SU-DHL-6 (cell line): ENCODE measurements around the gene PHGDH.

Source experiments
- H2AFZ ChIP-seq: fragments of 200-600 bp; sonication (generic); 2 replicates; pipeline ENCODE4 v1.6.1; 2014; ENCODE audit warnings: low read depth, mild to moderate bottlenecking, moderate library complexity, mixed read lengths, antibody characterized with exemption, low read length; ENCODE audit not compliant: severe bottlenecking
- H3F3A ChIP-seq: fragments of 200-600 bp; shearing (Covaris generic); 2 replicates; pipeline ENCODE4 v1.6.0; 2016; ENCODE audit warnings: antibody characterized with exemption, mild to moderate bottlenecking; ENCODE audit not compliant: insufficient read depth
- H3K27ac ChIP-seq: fragments of 200-600 bp; sonication (generic); 2 replicates; pipeline ENCODE4 v1.5.1; 2016; ENCODE audit warnings: low read depth, mild to moderate bottlenecking, low read length, moderate library complexity, mixed read lengths
- H3K27me3 ChIP-seq: fragments of 200-600 bp; sonication (generic), shearing (Covaris generic); 2 replicates; pipeline ENCODE4 v1.6.0; 2014; ENCODE audit warnings: mild to moderate bottlenecking, low read length
- H3K36me3 ChIP-seq: fragments of 200-600 bp; sonication (generic); 2 replicates; pipeline ENCODE4 v1.6.1; 2014; ENCODE audit warnings: mild to moderate bottlenecking, low read length, mixed read lengths
- H3K4me2 ChIP-seq: fragments of 300-600, 200-600 bp; shearing (Covaris generic), sonication (generic); 2 replicates; pipeline ENCODE4 v1.6.0; 2014; ENCODE audit warnings: low read length, low read depth, mild to moderate bottlenecking; ENCODE audit not compliant: poor library complexity, severe bottlenecking
- H3K4me3 ChIP-seq: fragments of 200-600 bp; sonication (generic); 2 replicates; pipeline ENCODE4 v1.5.1; 2014; ENCODE audit warnings: antibody characterized with exemption, low read length, mild to moderate bottlenecking, mixed read lengths; ENCODE audit not compliant: insufficient read depth, poor library complexity, severe bottlenecking
- H3K79me2 ChIP-seq: fragments of 200-600 bp; sonication (generic); 2 replicates; pipeline ENCODE4 v1.6.1; 2014; ENCODE audit warnings: mild to moderate bottlenecking, low read length, moderate library complexity; ENCODE audit not compliant: insufficient read depth
- H3K9ac ChIP-seq: fragments of 200-600 bp; sonication (generic); 2 replicates; pipeline ENCODE4 v1.7.0; 2014; ENCODE audit warnings: mild to moderate bottlenecking, low read length
- H3K9me2 ChIP-seq: fragments of 200-600 bp; sonication (generic); replicated peaks from 2 replicates; pipeline ENCODE4 v1.6.1; 2014; ENCODE audit warnings: low read length; ENCODE audit not compliant: insufficient read depth
- H3K9me3 ChIP-seq: fragments of 200-600 bp; sonication (generic); 2 replicates; pipeline ENCODE4 v1.6.1; 2014; ENCODE audit warnings: low read length, mixed read lengths; ENCODE audit not compliant: insufficient read depth
- H4K20me1 ChIP-seq: fragments of 200-600 bp; sonication (generic); 2 replicates; pipeline ENCODE4 v1.6.1; 2014; ENCODE audit warnings: low read depth, mild to moderate bottlenecking, antibody characterized with exemption, low read length, moderate library complexity, mixed read lengths
- CTCF ChIP-seq: fragments of 200-600 bp; sonication (generic); IDR thresholded peaks from one replicate; pipeline ENCODE4 v1.5.1; 2017; ENCODE audit warnings: antibody characterized with exemption, mild to moderate bottlenecking, low read length, moderate library complexity; ENCODE audit not compliant: insufficient read depth, poor library complexity, severe bottlenecking
- EZH2phosphoT487 ChIP-seq: fragments of 200-600 bp; sonication (generic), shearing (Covaris generic); conservative IDR thresholded peaks from 2 replicates; pipeline ENCODE4 v1.6.1; 2018; ENCODE audit warnings: mild to moderate bottlenecking, antibody characterized with exemption, low read length, moderate library complexity, mixed read lengths

Gene PHGDH

GRCh38 chr1:119680723-119681122 is 31.0 kb upstream of the PHGDH start:
- no peaks in the 10 kb centered on the region for H3K79me2 ChIP-seq
- no peak overlapping the region for H3K4me3 ChIP-seq
- H3K4me2 ChIP-seq = no peak overlapping the region
- H3K9me3 ChIP-seq = no peaks in the 10 kb centered on the region
- no peaks in the 10 kb centered on the region for H4K20me1 ChIP-seq
- H3K9ac ChIP-seq = no peak overlapping the region
- no peak overlapping the region for H3K27ac ChIP-seq
- no peaks in the 10 kb centered on the region for H3K9me2 ChIP-seq
- no peak for TF ChIP-seq EZH2phosphoT487
- no peak for TF ChIP-seq CTCF
- H3K27me3 ChIP-seq = no peaks in the 10 kb centered on the region
- no peaks in the 10 kb centered on the region for H3F3A ChIP-seq
- H2AFZ ChIP-seq = no peak overlapping the region
- H3K36me3 ChIP-seq = no peaks in the 10 kb centered on the region

- Histone ChIP-seq H3K4me2 (no peak overlapping the region), H4K20me1 (no peaks in the 10 kb centered on the region), H3K4me3 (no peak overlapping the region), H3K79me2 (no peaks in the 10 kb centered on the region), H2AFZ (no peak overlapping the region), H3K36me3 (no peaks in the 10 kb centered on the region), H3K27me3 (no peaks in the 10 kb centered on the region), H3K9ac (no peak overlapping the region), H3F3A (no peaks in the 10 kb centered on the region), H3K27ac (no peak overlapping the region), H3K9me3 (no peaks in the 10 kb centered on the region), H3K9me2 (no peaks in the 10 kb centered on the region)
- TF ChIP-seq CTCF (no peak), EZH2phosphoT487 (no peak)
Measured at GRCh38 chr1:119681560-119681959, 30.2 kb upstream of the PHGDH start.

- H3K27ac ChIP-seq = no peak overlapping the region
- no peaks in the 10 kb centered on the region for H3K9me2 ChIP-seq
- TF ChIP-seq CTCF (no peak), EZH2phosphoT487 (no peak)
- no peak overlapping the region for H2AFZ ChIP-seq
- no peaks in the 10 kb centered on the region for H3K36me3 ChIP-seq
- no peak overlapping the region for H3K4me2 ChIP-seq
- H3F3A ChIP-seq = no peaks in the 10 kb centered on the region
- H3K9ac ChIP-seq = no peak overlapping the region
- no peaks in the 10 kb centered on the region for H3K27me3 ChIP-seq
- H3K79me2 ChIP-seq = no peaks in the 10 kb centered on the region
- no peak overlapping the region for H3K4me3 ChIP-seq
- H4K20me1 ChIP-seq = no peaks in the 10 kb centered on the region
- no peaks in the 10 kb centered on the region for H3K9me3 ChIP-seq
Measured at GRCh38 chr1:119682141-119682540, 29.6 kb upstream of the PHGDH start.

GRCh38 chr1:119683893-119684292 is 27.8 kb upstream of the PHGDH start:
- no peak overlapping the region for H3K9ac ChIP-seq
- H3K79me2 ChIP-seq = no peaks in the 10 kb centered on the region
- H3K9me3 ChIP-seq = no peaks in the 10 kb centered on the region
- H2AFZ ChIP-seq = no peak overlapping the region
- H3K36me3 ChIP-seq = no peaks in the 10 kb centered on the region
- no peak overlapping the region for H3K4me2 ChIP-seq
- H3K4me3 ChIP-seq = no peak overlapping the region
- no peaks in the 10 kb centered on the region for H3F3A ChIP-seq
- H3K27me3 ChIP-seq = no peaks in the 10 kb centered on the region
- TF ChIP-seq CTCF (no peak), EZH2phosphoT487 (no peak)
- no peaks in the 10 kb centered on the region for H4K20me1 ChIP-seq
- no peak overlapping the region for H3K27ac ChIP-seq
- no peaks in the 10 kb centered on the region for H3K9me2 ChIP-seq
